NT2/D1 (cell line): ENCODE data around the gene SPCS2.

ENCODE experiments used
- SUZ12 ChIP-seq: IDR thresholded peaks from 2 replicates; pipeline ENCODE4 v1.6.1; 2011; ENCODE audit not compliant: insufficient read length, insufficient read depth; ENCODE audit errors: extremely low read depth
- YY1 ChIP-seq: IDR thresholded peaks from 2 replicates; pipeline ENCODE4 v1.6.1; 2011; ENCODE audit not compliant: insufficient read length, insufficient read depth
- ZNF274 ChIP-seq: IDR thresholded peaks from 2 replicates; pipeline ENCODE4 v1.6.1; 2011; ENCODE audit warnings: mild to moderate bottlenecking, low read depth, low read length

- TF ChIP-seq SUZ12 (no peak), YY1 (no peak), ZNF274 (no peak)
These were observed 12.1 kb upstream of the SPCS2 start for GRCh38 chr11:74936976-74937375.
